GM12874 (cell line): ENCODE measurements around the gene MBL2.

Experiments
- TF ChIP-seq, protein P1 (sequence below): IDR thresholded peaks from 2 replicates; pipeline ENCODE4 v1.5.1; 2011; ENCODE audit warnings: low read depth, mild to moderate bottlenecking, control low read depth, low read length, moderate library complexity; ENCODE audit not compliant: insufficient read depth

Gene MBL2

DNA sequence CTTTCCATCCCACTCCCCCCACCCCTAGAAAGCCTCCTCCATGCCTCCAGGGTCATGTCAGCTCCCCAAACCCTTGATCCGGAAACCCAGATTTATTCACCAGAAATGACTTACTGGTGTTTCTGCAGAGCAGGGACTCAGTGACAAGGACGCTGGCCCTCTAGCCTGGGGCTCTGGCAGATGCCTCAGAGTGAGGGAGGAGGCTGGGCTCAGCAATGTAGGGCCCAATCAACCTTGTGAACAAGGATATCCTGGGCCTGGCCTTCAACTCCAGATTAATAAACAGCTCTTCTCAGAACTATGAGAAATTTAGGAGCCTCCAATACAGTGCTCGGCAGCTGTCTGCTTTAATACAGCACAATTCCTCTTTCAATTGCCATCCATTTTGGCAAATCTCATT, at the start of gene MBL2:
MBL2 (minus strand) TSS at position 162 of the 400 bp plus-strand sequence. CDS start 1,149 bp downstream, outside the sequence.
- TF ChIP-seq, protein P1, sequence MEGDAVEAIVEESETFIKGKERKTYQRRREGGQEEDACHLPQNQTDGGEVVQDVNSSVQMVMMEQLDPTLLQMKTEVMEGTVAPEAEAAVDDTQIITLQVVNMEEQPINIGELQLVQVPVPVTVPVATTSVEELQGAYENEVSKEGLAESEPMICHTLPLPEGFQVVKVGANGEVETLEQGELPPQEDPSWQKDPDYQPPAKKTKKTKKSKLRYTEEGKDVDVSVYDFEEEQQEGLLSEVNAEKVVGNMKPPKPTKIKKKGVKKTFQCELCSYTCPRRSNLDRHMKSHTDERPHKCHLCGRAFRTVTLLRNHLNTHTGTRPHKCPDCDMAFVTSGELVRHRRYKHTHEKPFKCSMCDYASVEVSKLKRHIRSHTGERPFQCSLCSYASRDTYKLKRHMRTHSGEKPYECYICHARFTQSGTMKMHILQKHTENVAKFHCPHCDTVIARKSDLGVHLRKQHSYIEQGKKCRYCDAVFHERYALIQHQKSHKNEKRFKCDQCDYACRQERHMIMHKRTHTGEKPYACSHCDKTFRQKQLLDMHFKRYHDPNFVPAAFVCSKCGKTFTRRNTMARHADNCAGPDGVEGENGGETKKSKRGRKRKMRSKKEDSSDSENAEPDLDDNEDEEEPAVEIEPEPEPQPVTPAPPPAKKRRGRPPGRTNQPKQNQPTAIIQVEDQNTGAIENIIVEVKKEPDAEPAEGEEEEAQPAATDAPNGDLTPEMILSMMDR, result no peak

DNA sequence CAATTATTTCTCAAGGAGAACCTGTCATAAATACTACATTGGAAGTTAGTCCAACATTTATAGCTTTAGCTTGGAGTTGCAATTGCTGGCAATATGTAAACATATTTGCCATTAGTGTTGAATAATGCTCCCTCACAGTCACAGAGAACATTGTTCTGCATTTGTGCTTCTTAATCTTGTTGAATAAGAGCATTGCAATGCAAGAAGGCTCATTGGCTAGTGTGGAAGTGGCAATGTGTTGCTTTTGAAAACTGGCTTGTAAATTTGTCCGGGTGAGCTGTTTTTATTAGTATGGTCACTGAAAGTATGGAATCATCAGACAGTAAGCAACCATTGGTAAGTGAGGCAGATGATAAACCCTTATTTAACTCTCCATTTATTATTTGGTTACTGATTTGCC, 47.7 kb upstream of the MBL2 start:
- TF ChIP-seq, protein P1, result no peak

DNA sequence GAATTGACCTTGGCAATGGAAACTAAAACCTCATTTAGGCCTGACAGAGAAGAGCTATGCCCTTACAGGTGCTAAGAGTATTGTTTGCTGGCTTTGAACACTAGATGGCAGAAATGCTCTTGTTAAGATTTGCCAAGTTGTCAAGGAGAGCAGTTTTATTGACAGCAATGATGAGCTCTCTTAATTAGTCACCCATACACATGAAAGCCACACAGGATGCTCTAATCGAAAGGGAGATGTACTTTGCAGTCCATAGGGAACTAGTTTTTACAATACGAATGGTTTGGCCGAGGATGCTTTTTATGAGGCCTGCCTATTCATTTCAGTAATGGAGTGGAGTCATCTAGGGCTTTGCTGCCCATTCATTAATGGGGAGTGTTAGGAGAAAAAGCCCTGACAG, 45.4 kb upstream of the MBL2 start:
- TF ChIP-seq, protein P1, result peak; percentile 56

DNA sequence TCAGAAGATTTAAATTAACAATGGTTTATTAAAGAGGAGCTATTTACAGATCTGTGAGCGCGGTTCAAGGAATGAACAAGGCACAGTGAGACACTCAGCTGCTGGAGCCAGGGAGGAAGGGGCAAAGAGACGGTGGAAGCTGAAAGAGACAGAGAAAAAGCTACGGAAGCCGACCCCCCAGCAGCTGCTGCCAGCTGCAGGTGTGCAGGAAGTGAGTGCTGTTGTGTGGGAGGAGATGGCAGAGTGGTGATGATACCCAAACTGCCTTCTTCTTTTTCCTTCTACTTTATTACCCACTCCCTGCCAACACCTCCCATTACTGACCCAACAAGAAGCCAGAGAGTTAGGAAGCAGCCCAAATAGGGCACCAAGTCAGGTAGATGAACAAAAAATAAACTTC, 41.9 kb upstream of the MBL2 start:
- TF ChIP-seq, protein P1, result no peak

DNA sequence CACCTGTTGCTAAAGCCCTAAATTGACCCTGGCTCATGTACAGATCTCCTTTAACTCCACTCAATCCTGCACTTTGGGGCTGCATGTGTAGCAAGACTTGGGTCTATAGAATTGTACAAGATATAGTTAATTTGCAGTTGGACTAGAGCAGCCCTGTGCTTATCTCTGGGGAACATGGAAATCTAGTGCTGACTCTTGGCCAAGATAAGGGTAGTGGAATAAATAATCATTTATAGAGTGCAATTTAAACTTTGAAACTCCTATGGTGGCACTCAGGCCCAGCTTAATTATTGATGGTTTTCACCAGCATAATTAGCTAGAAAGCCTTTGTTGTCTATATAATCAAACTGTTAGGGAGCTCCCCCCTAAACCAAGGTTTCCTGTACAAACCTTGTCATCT, 39.2 kb upstream of the MBL2 start:
- TF ChIP-seq, protein P1, result no peak

DNA sequence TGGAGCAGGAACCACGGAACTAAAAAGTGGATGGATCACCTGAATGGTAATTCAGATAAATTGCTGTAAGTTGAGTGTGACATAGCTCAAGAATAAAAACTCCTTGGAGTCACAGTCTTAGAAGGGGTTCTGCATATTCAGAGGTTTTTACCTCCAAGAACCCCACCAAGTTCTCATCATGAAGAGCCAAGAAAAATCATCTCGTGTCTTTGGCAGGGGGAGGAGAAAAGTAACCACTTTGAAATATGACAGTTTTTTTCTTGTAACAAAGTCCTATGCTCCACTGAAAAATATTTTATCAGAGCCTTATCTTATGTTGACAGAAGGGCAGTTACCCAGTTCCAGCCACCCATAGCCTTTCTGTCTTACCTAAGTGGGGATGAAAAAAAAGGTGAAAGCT, 38.2 kb upstream of the MBL2 start:
- TF ChIP-seq, protein P1, result no peak

DNA sequence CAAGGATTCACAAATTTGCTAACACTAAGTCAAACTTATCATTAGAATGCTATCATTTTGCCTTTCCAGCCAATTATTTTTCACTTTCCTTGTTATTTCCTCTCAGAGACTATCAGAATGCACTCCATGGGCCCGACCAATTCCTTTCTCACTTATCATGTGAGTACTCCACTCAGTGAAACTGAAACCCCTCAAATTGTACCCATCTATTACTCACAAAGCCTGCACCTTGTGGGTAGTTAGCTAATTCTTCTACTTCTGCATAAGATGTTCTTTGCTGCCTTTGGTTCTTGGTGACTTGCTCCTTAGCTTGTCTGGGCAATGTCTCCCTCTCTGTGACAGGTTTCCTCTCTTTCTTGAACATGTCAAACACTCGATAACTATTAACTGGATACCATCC, 35.2 kb upstream of the MBL2 start:
- TF ChIP-seq, protein P1, result no peak
